H1 (cell line): Measurements from ENCODE around the gene ALG14. TPM values are rescaled to one million over a fixed set of nuclear protein-coding genes. Genes with fewer than 3 reads are reported as not detected.
A peak's percentile ranks its signal among the peaks of the same experiment; 100 is the strongest.

Experiments used
- CTCF ChIA-PET: fragments of 300-600 bp; sonication (Branson Sonifier 250); formaldehyde crosslinking; loops from one replicate; lab custom pipeline; 2021; ENCODE audit not compliant: partially characterized antibody; lab: Charles Lee
- POLR2A ChIA-PET: fragments of 300-600 bp; sonication (Branson Sonifier 250); formaldehyde crosslinking; loops from one replicate; lab custom pipeline; 2021; ENCODE audit warnings: inconsistent platforms; ENCODE audit not compliant: partially characterized antibody; lab: Charles Lee
- DNase-seq, 2 experiments: peaks; one replicate each; pipeline versions ENCODE4 v3.0.0 to v3.0.0-alpha.2; 2010 to 2022; ENCODE audit warnings: low spot score in 2 of 2, low read depth in 1 of 2, mixed read lengths in 1 of 2
- FAIRE-seq: peaks from 2 replicates; lab custom pipeline; 2011; peaks lifted over from hg19 to GRCh38; lab: Jason Lieb, UNC
- H2AFZ ChIP-seq: 2 replicates; pipeline ENCODE4 v1.8.1; 2012; ENCODE audit warnings: low read length, inconsistent platforms
- H2AK5ac ChIP-seq: 2 replicates; pipeline ENCODE4 v1.6.1; 2013; ENCODE audit warnings: low read depth, low read length
- H2BK120ac ChIP-seq: replicated peaks from 2 replicates; pipeline ENCODE3; 2013; ENCODE audit warnings: low read depth, low read length, inconsistent platforms
- H2BK12ac ChIP-seq: 2 replicates; pipeline ENCODE4 v1.6.1; 2013; ENCODE audit warnings: low read depth, low read length
- H2BK15ac ChIP-seq: 2 replicates; pipeline ENCODE4 v1.6.1; 2013; ENCODE audit warnings: low read length
- H2BK20ac ChIP-seq: 2 replicates; pipeline ENCODE4 v1.6.1; 2013; ENCODE audit warnings: low read length
- H2BK5ac ChIP-seq: 2 replicates; pipeline ENCODE4 v1.6.1; 2013; ENCODE audit warnings: low read depth, low read length
- H3K14ac ChIP-seq: 2 replicates; pipeline ENCODE4 v1.6.1; 2013; ENCODE audit warnings: inconsistent platforms; ENCODE audit not compliant: insufficient read length
- H3K18ac ChIP-seq: 2 replicates; pipeline ENCODE4 v1.6.1; 2013; ENCODE audit warnings: low read length; ENCODE audit errors: extremely low read depth
- H3K23ac ChIP-seq: 2 replicates; pipeline ENCODE4 v1.6.1; 2013; ENCODE audit warnings: inconsistent platforms; ENCODE audit not compliant: insufficient read length
- H3K23me2 ChIP-seq: 2 replicates; pipeline ENCODE4 v1.6.1; 2013; ENCODE audit warnings: low read depth, low read length
- H3K27ac ChIP-seq: 2 replicates; pipeline ENCODE4 v1.6.1; 2011; ENCODE audit warnings: low read depth, low read length, inconsistent platforms
- H3K27me3 ChIP-seq, 4 experiments: replicated peaks in 1 of 4; 1 replicate in 1 of 4; 2 replicates in 3 of 4; pipeline versions ENCODE4 v1.6.1 to v1.8.1; 2011 to 2013; ENCODE audit warnings: low read length in 3 of 4, mild to moderate bottlenecking in 3 of 4, inconsistent platforms in 2 of 4, mixed read lengths in 2 of 4, moderate library complexity in 1 of 4; ENCODE audit not compliant: control insufficient read depth in 3 of 4, insufficient read depth in 3 of 4; ENCODE audit errors: extremely low read depth in 1 of 4
- H3K36me3 ChIP-seq, 4 experiments: 2 replicates each; pipeline versions ENCODE4 v1.6.1 to v1.8.1; 2011 to 2013; ENCODE audit warnings: mild to moderate bottlenecking in 4 of 4, low read length in 3 of 4, moderate library complexity in 2 of 4, control low read depth in 1 of 4, inconsistent platforms in 1 of 4; ENCODE audit not compliant: insufficient read depth in 4 of 4, control insufficient read depth in 2 of 4
- H3K4ac ChIP-seq: replicated peaks from 2 replicates; pipeline ENCODE3; 2013; ENCODE audit warnings: low read length, low read depth, mixed read lengths, inconsistent platforms; ENCODE audit not compliant: insufficient read length
- H3K4me1 ChIP-seq, 4 experiments: replicated peaks in 1 of 4; 1 replicate in 1 of 4; 2 replicates in 3 of 4; pipeline versions ENCODE4 v1.6.1 to v1.8.1; 2011 to 2013; ENCODE audit warnings: low read length in 3 of 4, inconsistent platforms in 2 of 4, mixed read lengths in 1 of 4; ENCODE audit not compliant: insufficient read depth in 4 of 4, control insufficient read depth in 3 of 4
- H3K4me2 ChIP-seq, 2 experiments: 2 replicates each; pipeline versions ENCODE4 v1.6.1 to v1.8.1; 2011 to 2013; ENCODE audit warnings: low read depth in 2 of 2, low read length in 2 of 2, control low read depth in 1 of 2, inconsistent platforms in 1 of 2, mild to moderate bottlenecking in 1 of 2; ENCODE audit not compliant: insufficient read depth in 1 of 2
- H3K4me3 ChIP-seq, 4 experiments: fragments of 200-600, 300-600 bp in 1 of 4; sonication (generic), shearing (Covaris generic), sonication (Bioruptor Twin) in 1 of 4; 2 replicates each; pipeline versions ENCODE4 v1.5.1 to v1.8.1; 2011 to 2016; ENCODE audit warnings: low read length in 4 of 4, low read depth in 3 of 4, control low read depth in 2 of 4, inconsistent platforms in 2 of 4, mild to moderate bottlenecking in 2 of 4, mixed read lengths in 1 of 4, moderate library complexity in 1 of 4; ENCODE audit not compliant: insufficient read depth in 2 of 4; ENCODE audit errors: extremely low read depth in 1 of 4
- H3K56ac ChIP-seq: replicated peaks from 2 replicates; pipeline ENCODE3; 2013; ENCODE audit warnings: low read depth, mild to moderate bottlenecking, mixed read lengths, low read length, inconsistent platforms; ENCODE audit not compliant: insufficient read length
- H3K79me1 ChIP-seq: 2 replicates; pipeline ENCODE4 v1.6.1; 2013; ENCODE audit warnings: low read depth, low read length, control low read depth
- H3K79me2 ChIP-seq, 2 experiments: 2 replicates each; pipeline versions ENCODE4 v1.6.1 to v1.8.1; 2012 to 2013; ENCODE audit warnings: low read length in 2 of 2, mild to moderate bottlenecking in 2 of 2, inconsistent platforms in 1 of 2; ENCODE audit not compliant: insufficient read depth in 2 of 2, control insufficient read depth in 1 of 2
- H3K9ac ChIP-seq, 4 experiments: replicated peaks in 1 of 4; 1 replicate in 1 of 4; 2 replicates in 3 of 4; pipeline versions ENCODE4 v1.6.1 to v1.8.1; 2011 to 2013; ENCODE audit warnings: low read depth in 3 of 4, low read length in 3 of 4, control low read depth in 2 of 4, mild to moderate bottlenecking in 2 of 4, moderate library complexity in 2 of 4, inconsistent platforms in 1 of 4; ENCODE audit errors: extremely low read depth in 1 of 4
- H3K9me3 ChIP-seq, 2 experiments: 2 replicates each; pipeline versions ENCODE4 v1.6.1 to v1.8.1; 2012 to 2013; ENCODE audit warnings: mild to moderate bottlenecking in 2 of 2, moderate library complexity in 2 of 2, control low read depth in 1 of 2, inconsistent platforms in 1 of 2, low read depth in 1 of 2, low read length in 1 of 2, mixed read lengths in 1 of 2; ENCODE audit not compliant: insufficient read depth in 2 of 2
- H4K20me1 ChIP-seq, 2 experiments: replicated peaks in 1 of 2; 2 replicates each; pipeline versions ENCODE3 to v1.8.1; 2011 to 2013; ENCODE audit warnings: inconsistent platforms in 2 of 2, low read length in 2 of 2, mild to moderate bottlenecking in 1 of 2; ENCODE audit not compliant: insufficient read depth in 2 of 2, control insufficient read depth in 1 of 2
- H4K5ac ChIP-seq: 2 replicates; pipeline ENCODE4 v1.6.1; 2013; ENCODE audit warnings: low read length, low read depth, mixed read lengths, inconsistent platforms; ENCODE audit not compliant: insufficient read length
- H4K8ac ChIP-seq: 2 replicates; pipeline ENCODE4 v1.8.0; 2013; ENCODE audit warnings: mild to moderate bottlenecking, moderate library complexity, low read length, inconsistent platforms; ENCODE audit not compliant: insufficient read depth; ENCODE audit errors: extremely low read depth
- H4K91ac ChIP-seq: replicated peaks from 2 replicates; pipeline ENCODE3; 2013; ENCODE audit warnings: low read length, mixed read lengths, inconsistent platforms; ENCODE audit not compliant: insufficient read length
- EGR1 ChIP-seq: IDR thresholded peaks from 2 replicates; pipeline ENCODE4 v1.6.1; 2011; ENCODE audit warnings: low read depth, low read length, borderline replicate concordance
- RAD21 ChIP-seq, 2 experiments: IDR thresholded peaks in 1 of 2; conservative IDR thresholded peaks in 1 of 2; 2 replicates each; pipeline ENCODE4 v1.6.1; 2011; ENCODE audit warnings: low read depth in 2 of 2, low read length in 2 of 2, improper control_type of control experiment in 1 of 2, inconsistent platforms in 1 of 2, mild to moderate bottlenecking in 1 of 2, moderate library complexity in 1 of 2
- WGBS, 2 experiments: shearing (Covaris generic) in 1 of 2; methylation state at CpG; one replicate each; pipeline versions ENCODE4 v1.1.6 to v1.1.7; 2013 to 2015; ENCODE audit warnings: low lambda C conversion rate in 2 of 2, mixed read lengths in 2 of 2, inconsistent platforms in 1 of 2, low coverage in 1 of 2, missing lambda C conversion rate in 1 of 2; ENCODE audit not compliant: insufficient replicate concordance in 2 of 2, insufficient coverage in 1 of 2, insufficient read length in 1 of 2; ENCODE audit errors: extremely low coverage in 1 of 2, missing lambda C conversion rate in 1 of 2; 5-methylcytosine and 5-hydroxymethylcytosine counted together
- polyA plus RNA-seq, 7 experiments: library from polyadenylated mRNA; depleted of rRNA in 3 of 7; stranded (reverse) in 5 of 7; unstranded in 2 of 7; fragments of >200 nt in 5 of 7; fragments of 200-250 nt in 2 of 7; gene quantifications; 1 replicate in 5 of 7; 2 replicates in 1 of 7; 4 replicates in 1 of 7; pipeline versions ENCODE4 v1.2.1 to v1.2.3, GENCODE V29; 2011 to 2013; ENCODE audit warnings: missing spikeins in 2 of 7, mixed read lengths in 2 of 7
- total RNA-seq: library from RNA; stranded (reverse); fragmentation: NEBNext Ultra II Directional; extraction: Animal tissue kit (Norgen Biotek cat#: 25700); gene quantifications from 2 replicates; pipeline ENCODE4 v1.2.1, GENCODE V29; 2021

The ALG14 gene
- total and polyA plus RNA-seq, 2 of the 8 experiments (the other 6 are each of a cell fraction or from before 2014, with no cell fraction given), result 0.95 to 1.3 TPM

GRCh38 chr1:94935476-94935875 is 137.3 kb downstream of the ALG14 start:
- Histone ChIP-seq H3K27ac (no peak overlapping the region), H2BK5ac (0 out of 2 replicates have a peak overlapping the region, but pooled peaks have one; percentile 19), H2BK120ac (no peak overlapping the region), H3K4ac (no peak overlapping the region), H3K4me3 (no peak overlapping the region), H3K14ac (no peak overlapping the region), H4K91ac (no peak overlapping the region), H3K18ac (no peak overlapping the region), H3K79me1 (no peaks in the 10 kb centered on the region), H2BK20ac (no peak overlapping the region), H3K4me1 (peaks cover 2 to 20% (median 10%) of the 10 kb centered on the region in 4 experiments; a peak in 4 of 7 replicates), H3K27me3 (no peaks in the 10 kb centered on the region), H3K9me3 (no peaks in the 10 kb centered on the region), H3K23ac (no peak overlapping the region), H2BK15ac (no peak overlapping the region), H4K20me1 (no peaks in the 10 kb centered on the region), H3K23me2 (no peaks in the 10 kb centered on the region), H2BK12ac (peak overlapping the region; percentile 3; the same call in 1 of the 2 replicates), H3K79me2 (peaks cover 0 to 6% of the 10 kb centered on the region in 2 experiments; a peak in 1 of 4 replicates), H3K36me3 (peaks cover 0 to 6% (median 2%) of the 10 kb centered on the region in 4 experiments; a peak in 3 of 8 replicates), H4K5ac (no peak overlapping the region), H3K4me2 (no peak overlapping the region), H2AK5ac (0 out of 2 replicates have a peak overlapping the region, but pooled peaks have one; percentile 9), H4K8ac (no peak overlapping the region), H2AFZ (no peak overlapping the region), H3K9ac (no peak overlapping the region), H3K56ac (no peak overlapping the region)
- POLR2A ChIA-PET, result interaction anchor here (1.1 to 2.3 kb wide), 3 partner anchors 8 to 12 kb away, joined by 3 to 18 read pairs (median 10); partner anchors contain the start of gene CNN3
- WGBS, 2 experiments, result 84% methylated on average over 1 of the region's 1 CpG; no CpG with 5 or more reads in 1 of the 2 experiments
- CTCF ChIA-PET, result interaction anchor here (1.7 kb wide), 1 partner anchor 18 kb away, joined by 3 read pairs; no protein-coding TSS in a partner anchor
- FAIRE-seq, result no peak
- DNase-seq, result no peak
- TF ChIP-seq EGR1, result no peak
- TF ChIP-seq RAD21 (IDR thresholded peaks at IDR 0.05 in 1 of 2, conservative IDR thresholded peaks at IDR 0.05 in 1 of 2; ENCODE audit: low read depth in 2 of 2, low read length in 2 of 2), result no peak
